Stimulated activated naive CD4-positive, alpha-beta T cell treated with Interleukin-2 at 50 U/mL for 16 hours (primary cell): ENCODE measurements around the gene KBTBD12.

ENCODE experiments used
- DNase-seq: peaks from one replicate; lab custom pipeline; 2025; lab: John Stamatoyannopoulos, UW

Gene KBTBD12

GRCh38 chr3:127985655-127986225, 70.7 kb downstream of the KBTBD12 start:
- DNase-seq: no peak

- no peak for DNase-seq
These were observed 71.8 kb downstream of the KBTBD12 start for GRCh38 chr3:127986803-127987202.

GRCh38 chr3:127987309-127987995, 72.4 kb downstream of the KBTBD12 start:
- DNase-seq: no peak

GRCh38 chr3:127988770-127989557, 73.9 kb downstream of the KBTBD12 start:
- DNase-seq: no peak

DNA sequence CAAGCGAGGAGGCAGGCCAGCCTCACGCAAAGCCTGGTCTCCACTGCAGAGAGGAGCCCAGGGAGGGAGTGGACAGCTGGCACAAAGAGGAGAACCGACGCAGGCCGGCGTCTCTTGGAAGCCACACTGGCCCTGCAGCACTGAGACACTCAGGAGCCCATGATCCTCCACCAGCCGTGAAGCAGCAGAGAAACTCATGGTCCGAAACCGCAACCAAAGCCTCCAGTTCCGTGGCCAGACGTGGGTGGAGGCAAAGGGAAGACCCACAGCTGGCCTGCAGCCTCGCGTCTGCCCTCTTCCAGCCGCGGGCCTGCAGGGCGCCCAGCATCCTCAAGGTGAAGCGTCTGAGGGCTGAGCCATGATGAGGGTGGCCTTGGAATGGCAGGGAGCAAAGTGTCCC, 75.0 kb downstream of the KBTBD12 start:
- no peak for DNase-seq

GRCh38 chr3:127990461-127990860, 75.4 kb downstream of the KBTBD12 start:
- no peak for DNase-seq

DNA sequence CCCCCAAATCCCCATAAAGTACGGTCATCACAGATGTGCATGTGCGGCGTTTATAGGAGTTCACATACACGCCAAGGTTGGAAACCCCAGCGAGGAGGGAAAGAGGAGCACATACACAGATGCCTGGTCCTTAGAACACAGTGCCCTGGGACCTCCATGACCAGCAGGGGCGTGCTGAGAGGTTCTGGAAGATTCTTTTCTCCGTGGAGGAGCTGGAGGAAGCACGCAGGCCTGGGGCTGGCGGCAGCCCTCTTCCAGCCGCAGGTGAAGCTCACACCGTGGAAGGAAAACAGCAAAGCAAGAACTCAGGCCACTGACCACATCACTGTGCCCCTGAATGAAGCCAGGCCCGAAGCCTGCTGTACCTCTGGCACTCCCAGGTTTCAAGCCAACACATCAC, 76.2 kb downstream of the KBTBD12 start:
- DNase-seq: no peak

GRCh38 chr3:127991681-127992080, 76.6 kb downstream of the KBTBD12 start:
- no peak for DNase-seq

GRCh38 chr3:127992127-127992526, 77.1 kb downstream of the KBTBD12 start:
- DNase-seq: no peak

DNA sequence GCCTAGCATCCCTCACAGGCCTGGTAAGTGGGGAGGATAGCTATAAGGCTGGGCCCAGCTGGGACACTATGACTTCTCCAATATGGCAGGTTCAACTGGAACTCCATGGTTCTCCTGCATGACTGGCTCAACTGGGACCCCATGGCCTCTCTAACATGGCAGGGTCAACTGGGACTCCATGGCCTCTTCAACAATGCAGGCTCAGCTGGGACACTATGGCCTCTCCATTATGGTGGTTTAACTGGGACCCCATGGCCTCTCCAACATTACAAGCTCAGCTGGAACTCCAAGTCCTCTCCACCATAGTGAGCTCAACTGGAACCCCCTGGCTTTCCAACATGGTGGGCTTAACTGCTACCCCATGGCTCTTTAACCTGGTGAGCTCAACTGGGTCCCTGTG, 79.0 kb downstream of the KBTBD12 start:
- no peak for DNase-seq

DNA sequence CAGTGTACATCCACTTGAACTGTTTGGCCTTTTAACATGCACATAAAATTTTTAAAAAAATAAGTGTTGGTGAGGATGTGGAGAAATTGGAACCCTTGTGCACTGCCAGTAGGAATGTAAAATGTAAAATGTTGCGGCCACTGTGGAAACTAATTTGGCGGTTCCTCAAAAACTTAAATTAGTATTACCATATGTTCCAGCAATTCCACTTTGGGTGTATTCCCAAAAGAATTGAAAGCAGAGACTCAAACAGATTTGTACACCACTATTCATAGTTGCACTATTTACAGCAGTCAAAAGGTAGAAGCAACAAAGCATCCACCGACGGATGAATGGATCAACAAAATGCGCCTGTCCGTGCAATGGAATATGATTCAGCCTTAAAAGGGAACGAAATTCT, 82.0 kb downstream of the KBTBD12 start:
- DNase-seq: no peak

- no peak for DNase-seq
These were observed 82.9 kb downstream of the KBTBD12 start for GRCh38 chr3:127997961-127998360.

- no peak for DNase-seq
These were observed 83.6 kb downstream of the KBTBD12 start for GRCh38 chr3:127998596-127998995.

DNA sequence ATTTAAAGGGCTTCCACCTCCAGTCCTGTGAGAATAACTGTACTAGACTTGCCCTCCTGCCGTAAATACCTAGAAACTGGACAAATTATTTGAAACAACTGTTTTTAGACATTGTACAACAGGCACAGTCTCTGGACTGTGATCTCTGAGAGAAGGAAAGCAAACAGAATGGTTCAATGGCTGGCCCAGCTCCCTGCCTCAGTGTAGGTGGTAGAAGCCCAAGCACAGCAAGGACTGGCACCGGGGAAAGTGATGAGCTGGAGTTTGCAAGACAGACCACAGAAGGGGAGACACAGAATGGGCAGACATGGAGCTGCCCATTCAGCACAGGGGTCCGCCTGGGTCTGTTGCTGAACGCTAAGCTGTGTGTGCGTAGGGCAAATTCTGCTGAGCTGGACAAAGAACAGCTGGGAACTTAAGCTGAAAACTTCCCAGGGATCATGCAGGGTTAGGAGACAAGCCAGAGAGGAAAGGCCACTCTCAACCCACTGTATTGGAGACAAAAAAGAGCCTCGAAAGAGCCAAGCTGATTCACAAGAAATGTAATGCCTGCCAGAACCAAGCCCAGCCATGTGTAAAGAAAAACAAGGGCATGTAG, 84.6 kb downstream of the KBTBD12 start:
- no peak for DNase-seq

DNA sequence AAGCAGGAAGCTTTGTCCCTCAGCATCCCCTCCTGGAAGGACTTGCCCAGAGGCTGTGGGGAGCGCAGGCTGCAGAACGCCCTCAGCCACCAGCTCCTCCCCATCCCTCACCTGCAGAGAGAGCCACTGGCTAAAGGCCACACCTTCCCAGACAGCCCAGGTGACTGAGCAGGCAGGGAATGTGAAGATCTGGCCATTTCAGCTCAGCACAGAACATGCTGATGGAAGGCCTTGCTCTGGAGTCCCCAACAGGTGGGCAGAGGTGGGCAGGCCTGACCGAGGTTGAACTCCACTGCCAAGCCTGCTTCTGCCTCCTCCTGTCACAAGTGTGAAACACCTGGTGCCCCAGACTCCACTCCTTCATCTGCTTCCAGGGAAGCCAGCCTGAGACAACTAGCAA, 86.5 kb downstream of the KBTBD12 start:
- DNase-seq: no peak

- DNase-seq: no peak
These were observed 89.6 kb downstream of the KBTBD12 start for GRCh38 chr3:128004661-128005060.

GRCh38 chr3:128006061-128007032, 91.3 kb downstream of the KBTBD12 start:
- no peak for DNase-seq

GRCh38 chr3:128007033-128007424, 92.0 kb downstream of the KBTBD12 start:
- no peak for DNase-seq

DNA sequence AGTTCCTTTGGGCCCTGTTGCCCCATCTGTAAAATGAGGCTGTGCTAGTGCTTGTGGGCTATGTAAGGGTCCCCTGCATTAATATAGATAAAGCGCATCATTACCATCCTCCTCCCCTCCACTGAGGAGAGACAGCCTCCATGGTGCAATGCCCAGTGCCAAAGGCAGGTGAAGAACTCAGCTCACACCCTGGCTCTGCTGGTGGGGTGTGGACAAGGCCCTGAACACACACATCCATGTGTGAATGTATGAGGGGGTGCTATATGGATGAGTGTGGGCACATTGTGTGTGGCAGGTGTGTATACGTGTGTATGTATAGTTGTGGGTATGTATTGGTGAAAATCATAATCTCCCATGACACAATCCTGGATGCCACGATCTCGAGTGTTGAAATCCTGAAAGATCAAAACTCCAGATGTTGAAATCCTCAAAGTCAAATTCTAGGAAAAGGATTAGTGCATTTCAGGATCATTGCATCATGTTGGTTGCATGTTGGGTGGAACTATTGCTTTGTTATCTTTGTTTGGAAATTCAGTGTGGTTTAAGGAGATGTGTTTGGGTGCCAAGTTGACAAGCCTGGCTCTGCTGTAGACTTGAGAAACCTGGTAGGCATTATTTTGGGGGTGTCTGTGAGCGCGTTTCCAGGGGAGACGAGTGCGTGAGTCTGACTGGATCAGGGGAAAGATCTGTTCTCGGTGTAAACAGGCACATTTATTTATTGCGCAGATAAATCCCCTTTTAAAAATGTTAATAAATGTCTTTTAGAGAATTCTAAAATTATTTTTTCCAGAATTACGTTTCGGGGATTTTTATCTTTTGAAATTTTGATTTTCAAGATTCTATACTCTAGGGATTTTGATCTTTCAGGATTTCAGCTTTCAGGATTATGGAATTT, 95.2 kb downstream of the KBTBD12 start:
- no peak for DNase-seq

GRCh38 chr3:128011140-128011539, 96.1 kb downstream of the KBTBD12 start:
- DNase-seq: no peak

DNA sequence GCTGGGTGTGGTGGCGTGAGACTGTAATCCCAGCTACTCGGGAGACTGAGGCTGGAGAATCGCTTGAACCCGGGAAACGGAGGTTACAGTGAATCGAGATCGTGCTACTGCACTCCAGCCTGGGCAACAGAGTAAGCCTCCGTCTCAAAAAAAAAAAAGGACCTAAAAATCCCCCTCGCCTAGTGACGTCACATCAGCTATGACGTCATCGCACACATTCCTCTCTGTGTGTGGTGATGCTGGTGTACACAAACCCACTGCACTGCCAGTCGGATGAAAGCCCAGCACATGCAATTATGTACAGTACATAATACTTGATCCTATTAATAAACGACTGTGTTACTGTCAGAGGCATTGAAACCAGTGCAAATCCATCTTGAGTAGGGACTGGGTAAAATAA, 97.0 kb downstream of the KBTBD12 start:
- DNase-seq: no peak
